GM21529 (cell line): ENCODE results near the gene ANTKMT.
"Not testable (repeated sequence)": the region's sequence is repeated elsewhere in the genome, so short reads cannot be mapped to it uniquely, and the experiment has no call there.

ENCODE experiments used
- ATAC-seq: cut with Tn5 transposase; IDR thresholded peaks from one replicate; pipeline ENCODE4 v1.9.1; 2021; ENCODE audit not compliant: unreplicated experiment

ANTKMT gene

GRCh38 chr16:740459-740763 lies 19.5 kb downstream of the ANTKMT start:
- peak; percentile 5 for ATAC-seq

GRCh38 chr16:740764-741505 lies 20.0 kb downstream of the ANTKMT start, which contains the start of gene CIAO3:
TSS of gene CIAO3 (minus strand) at chr16:740997. CDS start at chr16:740985, 12 bp downstream.
- ATAC-seq: peak; percentile 64

DNA sequence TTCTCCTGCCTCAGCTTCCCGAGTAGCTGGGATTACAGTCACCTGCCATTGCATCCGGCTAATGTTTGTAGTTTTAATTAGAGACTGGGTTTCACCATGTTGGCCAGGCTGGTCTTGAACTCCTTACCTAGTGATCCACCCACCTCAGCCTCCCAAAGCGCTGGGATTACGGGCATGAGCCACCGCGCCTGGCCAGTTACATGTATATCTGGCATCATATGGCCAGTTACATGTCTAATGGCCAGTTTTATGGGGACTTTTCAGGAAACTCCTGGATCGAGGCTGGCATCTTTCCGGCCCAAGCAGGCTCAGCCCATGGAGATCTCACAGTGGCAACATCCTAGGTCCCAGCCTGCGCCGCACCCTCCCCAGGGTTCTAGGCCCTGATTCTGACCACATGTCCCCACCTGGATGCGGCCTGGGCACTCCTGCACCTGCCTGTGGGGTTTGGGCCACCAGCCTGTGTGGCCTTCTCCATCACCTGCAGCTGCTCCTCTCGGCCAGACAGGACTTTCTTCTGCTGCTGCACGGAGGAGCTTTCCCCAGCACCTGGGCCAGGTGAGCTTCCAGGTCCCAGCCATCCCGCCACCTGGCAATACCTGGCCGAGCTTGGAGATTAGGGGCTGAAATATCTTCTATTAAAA lies 21.2 kb downstream of the ANTKMT start:
- ATAC-seq: no peak

GRCh38 chr16:742894-743293 lies 21.9 kb downstream of the ANTKMT start:
- ATAC-seq: not testable (repeated sequence)

GRCh38 chr16:743794-744500 lies 23.0 kb downstream of the ANTKMT start:
- no peak for ATAC-seq

DNA sequence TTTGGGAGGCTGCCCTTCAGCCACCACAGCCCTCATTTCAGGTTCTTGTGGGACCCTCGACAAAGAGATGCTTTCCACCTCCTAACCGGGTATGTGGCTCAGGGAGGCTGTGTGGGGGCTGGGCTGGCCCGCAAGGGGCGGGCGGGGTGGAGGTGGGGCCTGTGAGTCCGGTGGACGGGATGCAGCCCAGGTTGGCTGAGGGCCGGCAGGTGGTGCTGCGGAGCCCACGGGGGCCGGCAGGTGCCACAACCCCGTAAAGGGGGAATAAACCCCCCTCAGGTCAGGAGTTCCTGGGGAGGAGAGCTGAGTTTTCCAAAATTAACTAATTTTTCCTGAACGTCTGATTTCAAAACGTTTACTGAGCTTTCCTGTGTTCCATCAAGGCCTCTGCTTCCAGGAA lies 24.8 kb downstream of the ANTKMT start:
- no peak for ATAC-seq

DNA sequence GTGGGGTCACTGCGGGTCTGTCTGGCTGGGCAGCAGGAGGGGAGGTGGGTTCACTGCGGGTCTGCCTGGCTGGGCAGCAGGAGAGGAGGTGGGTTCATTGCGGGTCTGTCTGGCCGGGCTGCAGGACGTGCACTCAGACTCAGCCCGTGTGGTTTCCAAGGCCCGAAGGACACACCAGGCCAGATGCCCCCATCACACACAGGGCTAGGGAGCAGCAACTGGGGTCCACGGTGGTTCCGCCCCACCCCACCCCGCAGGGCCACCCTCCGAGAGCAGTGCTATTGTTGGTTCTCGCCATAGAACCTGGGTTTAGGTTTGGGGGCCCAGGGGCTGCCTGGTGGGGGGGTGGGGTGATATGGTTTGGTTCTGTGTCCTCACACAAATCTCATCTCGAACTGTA lies 25.7 kb downstream of the ANTKMT start:
- ATAC-seq: no peak

DNA sequence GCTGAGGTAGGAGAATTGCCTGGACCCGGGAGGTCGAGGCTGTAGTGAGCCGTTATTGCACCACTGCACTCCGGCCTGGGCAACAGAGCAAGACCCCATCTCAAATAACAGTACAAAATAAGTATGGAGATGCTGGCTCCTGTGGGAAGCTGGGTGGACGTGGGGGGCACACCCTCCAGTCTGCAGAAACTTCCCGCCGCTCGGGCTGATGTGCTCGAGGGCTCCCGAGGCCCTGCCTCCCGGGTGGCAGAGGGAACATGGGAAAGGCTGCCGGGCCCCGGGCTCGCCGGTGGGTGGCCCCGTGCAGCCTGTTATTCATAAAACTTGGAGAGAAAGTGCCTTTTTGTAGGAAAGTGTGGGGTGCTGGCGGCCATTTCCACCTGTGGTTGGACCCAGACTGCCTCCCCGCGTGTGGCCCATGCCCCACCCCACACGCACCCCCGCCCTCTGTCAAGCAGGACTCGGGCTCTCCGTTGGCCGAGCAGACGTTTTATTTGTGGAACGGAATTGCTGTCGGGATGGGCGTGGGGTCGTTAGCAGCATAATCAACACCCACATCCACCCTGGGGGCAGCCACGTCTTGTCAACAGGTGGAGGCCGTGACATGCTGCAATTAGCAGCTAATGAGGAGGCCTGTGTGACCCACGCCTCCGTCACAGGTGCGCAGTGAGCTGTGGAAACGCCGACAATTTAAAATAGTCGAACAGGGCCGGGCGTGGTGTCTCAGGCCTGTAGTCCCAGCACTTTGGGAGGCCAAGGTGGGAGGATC lies 27.2 kb downstream of the ANTKMT start:
- ATAC-seq: no peak

DNA sequence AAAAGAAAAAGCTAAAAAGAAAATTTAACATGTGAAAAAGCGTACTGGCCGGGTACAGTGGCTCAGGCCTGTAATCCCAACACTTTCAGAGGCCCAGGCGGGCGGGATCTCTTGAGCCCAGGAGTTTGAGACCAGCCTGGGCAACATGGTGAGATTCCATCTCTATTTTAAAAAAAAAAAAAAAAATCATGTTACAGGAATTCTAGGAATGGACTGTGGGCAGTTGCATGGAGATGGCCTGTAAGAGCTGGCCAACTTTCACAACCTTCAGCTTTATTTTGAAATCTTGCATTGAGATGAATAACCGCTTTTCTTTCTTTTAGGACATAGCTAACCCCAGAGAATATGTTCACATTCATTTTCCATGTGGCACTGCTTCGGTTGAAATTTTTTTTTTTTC lies 28.1 kb downstream of the ANTKMT start:
- no peak for ATAC-seq

DNA sequence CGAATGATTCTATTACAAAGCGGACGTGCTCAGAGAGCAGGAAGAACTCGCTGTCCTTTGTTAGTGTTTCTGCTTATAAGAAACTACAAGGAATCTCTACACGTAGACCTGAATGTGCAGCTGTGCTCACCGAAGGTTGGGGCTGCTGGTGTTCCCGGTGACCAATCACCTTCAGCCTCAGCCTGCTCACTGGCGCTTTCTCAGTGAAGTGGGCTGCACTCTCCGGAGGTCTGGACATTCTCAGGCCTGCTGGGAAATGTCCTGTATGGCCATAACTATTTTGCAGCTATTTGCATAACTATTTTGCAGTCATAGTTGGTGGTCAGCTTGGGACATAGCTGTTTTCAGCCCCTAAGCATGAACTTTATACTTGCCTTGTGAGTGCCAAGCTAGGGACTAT lies 29.5 kb downstream of the ANTKMT start:
- no peak for ATAC-seq

GRCh38 chr16:751152-752006 lies 30.4 kb downstream of the ANTKMT start:
- ATAC-seq: no peak

- ATAC-seq: no peak
These were observed 31.0 kb downstream of the ANTKMT start for GRCh38 chr16:752007-752312.

- not testable (repeated sequence) for ATAC-seq
These were observed 33.2 kb downstream of the ANTKMT start for GRCh38 chr16:754121-754607.

GRCh38 chr16:754656-755055 lies 33.7 kb downstream of the ANTKMT start:
- ATAC-seq: no peak

GRCh38 chr16:756428-756827 lies 35.5 kb downstream of the ANTKMT start:
- ATAC-seq: no peak

GRCh38 chr16:759110-759910 lies 38.4 kb downstream of the ANTKMT start:
- no peak for ATAC-seq

- no peak for ATAC-seq
These were observed 39.1 kb downstream of the ANTKMT start for GRCh38 chr16:760065-760464.

GRCh38 chr16:760545-761343 lies 39.8 kb downstream of the ANTKMT start, which contains the start of gene MSLN:
TSS of gene MSLN (plus strand) at chr16:760734. CDS start at chr16:762681, 1,947 bp downstream.
- ATAC-seq: no peak
